H1 (cell line): ENCODE data around the gene COL25A1. TPM values are rescaled to one million over a fixed set of nuclear protein-coding genes. Genes with fewer than 3 reads are reported as not detected.

Experiments used
- RFX5 ChIP-seq: IDR thresholded peaks from 2 replicates; pipeline ENCODE4 v1.6.1; 2011; ENCODE audit warnings: low read depth, low read length, improper control_type of control experiment, borderline replicate concordance
- polyA plus RNA-seq, 7 experiments: library from polyadenylated mRNA; depleted of rRNA in 3 of 7; stranded (reverse) in 5 of 7; unstranded in 2 of 7; fragments of >200 nt in 5 of 7; fragments of 200-250 nt in 2 of 7; gene quantifications; 1 replicate in 5 of 7; 2 replicates in 1 of 7; 4 replicates in 1 of 7; pipeline versions ENCODE4 v1.2.1 to v1.2.3, GENCODE V29; 2011 to 2013; ENCODE audit warnings: missing spikeins in 2 of 7, mixed read lengths in 2 of 7
- total RNA-seq: library from RNA; stranded (reverse); fragmentation: NEBNext Ultra II Directional; extraction: Animal tissue kit (Norgen Biotek cat#: 25700); gene quantifications from 2 replicates; pipeline ENCODE4 v1.2.1, GENCODE V29; 2021

The COL25A1 gene
- total and polyA plus RNA-seq, 2 of the 8 experiments (the other 6 are each of a cell fraction or from before 2014, with no cell fraction given): 1.1 to 8.3 TPM

- TF ChIP-seq RFX5: no peak
Observed at GRCh38 chr4:109184491-109184961, 117.9 kb downstream of the COL25A1 start (continued).
